Measurements from ENCODE around the gene TRIO. TPM values are rescaled to one million over a fixed set of nuclear protein-coding genes. Genes with fewer than 3 reads are reported as not detected.

TRIO gene
- total and polyA plus RNA-seq, 10 of the 15 experiments (the other 5 are each of a cell fraction or from before 2014, with no cell fraction given), result 5.1 to 96.4 (median 44.6) TPM

DNA sequence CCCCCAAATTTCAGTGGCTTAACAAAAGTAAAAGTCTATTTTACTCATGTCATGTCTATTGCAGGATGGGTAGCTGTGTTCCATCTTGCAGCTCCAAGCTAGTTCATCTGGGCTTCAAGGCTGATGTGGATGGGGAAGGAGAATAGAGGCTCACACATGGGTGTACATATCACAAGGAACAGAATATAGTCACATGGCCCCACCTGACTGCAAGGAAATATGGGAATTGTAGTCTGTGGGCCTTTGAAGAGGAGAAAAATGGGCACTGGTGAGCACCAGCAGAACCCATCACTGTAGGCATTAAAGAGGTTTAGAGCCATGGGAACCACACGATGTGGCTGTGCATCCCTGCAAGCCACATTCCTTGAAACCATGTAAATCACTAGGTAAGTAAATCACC lies 17.9 kb upstream of the TRIO start:
- no peaks in the 10 kb centered on the region for H3K9me3 ChIP-seq (replicated peaks; ENCODE audit: control insufficient read depth, insufficient read depth, low read length)
- no peak overlapping the region for H3K4me2 ChIP-seq (ENCODE audit: control insufficient read depth, insufficient read depth)
- ChIA-PET CTCF (interaction anchor here (0.6 kb wide), 1 partner anchor 14 kb away, joined by 4 read pairs; no protein-coding TSS in a partner anchor), RAD21 (ENCODE audit: unreplicated experiment) (interaction anchor here (1.3 kb wide), 1 partner anchor 16 kb away, joined by 3 read pairs; no protein-coding TSS in a partner anchor), POLR2A (no interaction called here), SMC1A (ENCODE audit: uncharacterized antibody, unreplicated experiment) (interaction anchor here (0.6 to 1.3 kb wide), 3 partner anchors 9 to 83 kb away, joined by 3 read pairs; no protein-coding TSS in a partner anchor)
- BruUV-seq (replicated peaks), result no TSS peak
- in situ Hi-C loops (cut with MboI), result no loop called here
- 88% methylated on average over 1 of the region's 1 CpG for WGBS (ENCODE audit: insufficient coverage, insufficient replicate concordance, low lambda C conversion rate, missing lambda C conversion rate)
- FAIRE-seq, result no peak
- TF ChIP-seq MEF2B (IDR thresholded peaks at IDR 0.05; ENCODE audit: partially characterized antibody, poor library complexity, severe bottlenecking) (no peak), EED (IDR thresholded peaks at IDR 0.05; ENCODE audit: low read depth) (no peak), SUPT20H (IDR thresholded peaks at IDR 0.05; ENCODE audit: borderline replicate concordance, control insufficient read depth, low read depth, low read length) (no peak), POLR2AphosphoS5 (IDR thresholded peaks at IDR 0.05; ENCODE audit: low read length) (no peak), SMAD1 (IDR thresholded peaks at IDR 0.05; ENCODE audit: low read depth, partially characterized antibody) (no peak), FOS (IDR thresholded peaks at IDR 0.05; ENCODE audit: borderline replicate concordance, extremely low read depth, insufficient read length) (no peak), PAX5 (IDR thresholded peaks at IDR 0.05; ENCODE audit: borderline replicate concordance, low read depth, low read length) (no peak), POLR2AphosphoS2 (IDR thresholded peaks at IDR 0.05; ENCODE audit: low read depth, low read length) (no peak)
- TF ChIP-seq, protein P1, sequence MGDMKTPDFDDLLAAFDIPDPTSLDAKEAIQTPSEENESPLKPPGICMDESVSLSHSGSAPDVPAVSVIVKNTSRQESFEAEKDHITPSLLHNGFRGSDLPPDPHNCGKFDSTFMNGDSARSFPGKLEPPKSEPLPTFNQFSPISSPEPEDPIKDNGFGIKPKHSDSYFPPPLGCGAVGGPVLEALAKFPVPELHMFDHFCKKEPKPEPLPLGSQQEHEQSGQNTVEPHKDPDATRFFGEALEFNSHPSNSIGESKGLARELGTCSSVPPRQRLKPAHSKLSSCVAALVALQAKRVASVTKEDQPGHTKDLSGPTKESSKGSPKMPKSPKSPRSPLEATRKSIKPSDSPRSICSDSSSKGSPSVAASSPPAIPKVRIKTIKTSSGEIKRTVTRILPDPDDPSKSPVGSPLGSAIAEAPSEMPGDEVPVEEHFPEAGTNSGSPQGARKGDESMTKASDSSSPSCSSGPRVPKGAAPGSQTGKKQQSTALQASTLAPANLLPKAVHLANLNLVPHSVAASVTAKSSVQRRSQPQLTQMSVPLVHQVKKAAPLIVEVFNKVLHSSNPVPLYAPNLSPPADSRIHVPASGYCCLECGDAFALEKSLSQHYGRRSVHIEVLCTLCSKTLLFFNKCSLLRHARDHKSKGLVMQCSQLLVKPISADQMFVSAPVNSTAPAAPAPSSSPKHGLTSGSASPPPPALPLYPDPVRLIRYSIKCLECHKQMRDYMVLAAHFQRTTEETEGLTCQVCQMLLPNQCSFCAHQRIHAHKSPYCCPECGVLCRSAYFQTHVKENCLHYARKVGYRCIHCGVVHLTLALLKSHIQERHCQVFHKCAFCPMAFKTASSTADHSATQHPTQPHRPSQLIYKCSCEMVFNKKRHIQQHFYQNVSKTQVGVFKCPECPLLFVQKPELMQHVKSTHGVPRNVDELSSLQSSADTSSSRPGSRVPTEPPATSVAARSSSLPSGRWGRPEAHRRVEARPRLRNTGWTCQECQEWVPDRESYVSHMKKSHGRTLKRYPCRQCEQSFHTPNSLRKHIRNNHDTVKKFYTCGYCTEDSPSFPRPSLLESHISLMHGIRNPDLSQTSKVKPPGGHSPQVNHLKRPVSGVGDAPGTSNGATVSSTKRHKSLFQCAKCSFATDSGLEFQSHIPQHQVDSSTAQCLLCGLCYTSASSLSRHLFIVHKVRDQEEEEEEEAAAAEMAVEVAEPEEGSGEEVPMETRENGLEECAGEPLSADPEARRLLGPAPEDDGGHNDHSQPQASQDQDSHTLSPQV (IDR thresholded peaks at IDR 0.05), result no peak
- TF ChIP-seq, protein P2, sequence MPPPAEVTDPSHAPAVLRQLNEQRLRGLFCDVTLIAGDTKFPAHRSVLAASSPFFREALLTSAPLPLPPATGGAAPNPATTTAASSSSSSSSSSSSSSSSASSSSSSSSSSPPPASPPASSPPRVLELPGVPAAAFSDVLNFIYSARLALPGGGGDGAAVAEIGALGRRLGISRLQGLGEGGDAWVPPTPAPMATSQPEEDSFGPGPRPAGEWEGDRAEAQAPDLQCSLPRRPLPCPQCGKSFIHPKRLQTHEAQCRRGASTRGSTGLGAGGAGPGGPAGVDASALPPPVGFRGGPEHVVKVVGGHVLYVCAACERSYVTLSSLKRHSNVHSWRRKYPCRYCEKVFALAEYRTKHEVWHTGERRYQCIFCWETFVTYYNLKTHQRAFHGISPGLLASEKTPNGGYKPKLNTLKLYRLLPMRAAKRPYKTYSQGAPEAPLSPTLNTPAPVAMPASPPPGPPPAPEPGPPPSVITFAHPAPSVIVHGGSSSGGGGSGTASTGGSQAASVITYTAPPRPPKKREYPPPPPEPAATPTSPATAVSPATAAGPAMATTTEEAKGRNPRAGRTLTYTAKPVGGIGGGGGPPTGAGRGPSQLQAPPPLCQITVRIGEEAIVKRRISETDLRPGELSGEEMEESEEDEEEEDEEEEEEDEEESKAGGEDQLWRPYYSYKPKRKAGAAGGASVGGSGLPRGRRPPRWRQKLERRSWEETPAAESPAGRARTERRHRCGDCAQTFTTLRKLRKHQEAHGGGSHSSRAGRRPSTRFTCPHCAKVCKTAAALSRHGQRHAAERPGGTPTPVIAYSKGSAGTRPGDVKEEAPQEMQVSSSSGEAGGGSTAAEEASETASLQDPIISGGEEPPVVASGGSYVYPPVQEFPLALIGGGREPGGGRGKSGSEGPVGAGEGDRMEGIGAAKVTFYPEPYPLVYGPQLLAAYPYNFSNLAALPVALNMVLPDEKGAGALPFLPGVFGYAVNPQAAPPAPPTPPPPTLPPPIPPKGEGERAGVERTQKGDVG (CRISPR knock-in tag; IDR thresholded peaks at IDR 0.05), result no peak
- H3K4me3 ChIP-seq, result no peak overlapping the region
- H3K36me3 ChIP-seq (ENCODE audit: control insufficient read depth in 2 of 2, insufficient read depth in 2 of 2, low read length in 1 of 2), result no peaks in the 10 kb centered on the region
- H3K27me3 ChIP-seq (replicated peaks in 1 of 2; ENCODE audit: control insufficient read depth in 2 of 2, insufficient read depth in 2 of 2, low read length in 1 of 2), result no peaks in the 10 kb centered on the region; a peak in 1 of 4 replicates
- no peak overlapping the region for H3K27ac ChIP-seq (ENCODE audit: control insufficient read depth, insufficient read depth)
- no peaks in the 10 kb centered on the region for H3K79me2 ChIP-seq (ENCODE audit: control insufficient read depth, insufficient read depth, low read length)
- ATAC-seq, result peak; percentile 49; the same call in 1 of the 3 replicates
- intact Hi-C loops (cut with micrococcal nuclease; ENCODE audit: unreplicated experiment), result no loop called here
- H3K4me1 ChIP-seq (ENCODE audit: control insufficient read depth, insufficient read depth, low read length), result no peaks in the 10 kb centered on the region
- H4K20me1 ChIP-seq (ENCODE audit: control insufficient read depth, insufficient read depth), result no peaks in the 10 kb centered on the region
- H2AFZ ChIP-seq (ENCODE audit: control insufficient read depth, low read depth, low read length), result no peak overlapping the region
- no peak overlapping the region for H3K9ac ChIP-seq (ENCODE audit: control insufficient read depth, insufficient read depth, low read length)
- no peak for DNase-seq (ENCODE audit: low read depth, low spot score)
